Activated CD4-positive, alpha-beta T cell treated with anti-CD3 and anti-CD28 coated beads for 48 hours (primary cell): ENCODE measurements around the gene LIF.

Source experiments
- DNase-seq: peaks from one replicate; pipeline ENCODE4 v3.0.0-alpha.2; 2020

Gene LIF

DNA sequence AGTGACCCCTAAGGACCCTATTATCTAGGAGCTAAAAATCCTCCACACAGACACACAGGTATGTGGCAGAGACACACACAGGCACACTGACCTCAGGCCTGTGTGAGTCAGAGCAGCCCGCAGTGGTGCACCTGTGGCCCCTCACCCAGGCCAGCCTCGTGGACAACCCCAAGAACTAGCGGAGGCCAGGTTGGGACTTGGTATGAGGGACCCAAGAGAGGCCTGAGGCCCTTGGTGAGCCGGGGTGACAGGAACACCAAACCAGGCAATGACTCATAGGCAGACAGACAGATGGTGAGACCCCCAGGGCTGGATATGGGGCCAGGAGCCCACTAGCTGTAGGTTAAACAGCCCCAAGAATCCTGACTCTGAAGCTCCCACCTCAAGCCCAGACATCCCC is 36.8 kb upstream of the LIF start:
- no peak for DNase-seq

DNA sequence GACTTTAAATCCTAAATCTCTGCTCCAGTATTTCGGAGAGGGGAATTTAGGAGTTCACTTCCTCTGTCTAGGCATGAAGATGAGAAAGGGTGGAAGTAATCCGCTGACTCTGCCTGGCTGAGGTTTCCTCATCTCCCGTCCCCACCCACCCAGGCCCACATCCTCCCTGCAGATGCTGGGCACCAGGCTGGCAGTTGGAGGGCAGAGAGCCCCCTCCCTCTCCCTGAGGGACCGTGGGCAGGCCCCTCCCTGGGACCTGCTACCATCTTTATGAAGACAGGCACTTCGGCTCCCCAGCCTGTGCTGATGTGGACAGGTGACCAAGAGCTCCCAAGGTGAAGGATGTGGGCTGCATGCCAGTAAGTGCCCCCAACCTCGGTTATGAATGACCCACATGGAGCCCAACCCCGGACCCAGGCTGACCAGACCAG is 36.1 kb upstream of the LIF start:
- no peak for DNase-seq

DNA sequence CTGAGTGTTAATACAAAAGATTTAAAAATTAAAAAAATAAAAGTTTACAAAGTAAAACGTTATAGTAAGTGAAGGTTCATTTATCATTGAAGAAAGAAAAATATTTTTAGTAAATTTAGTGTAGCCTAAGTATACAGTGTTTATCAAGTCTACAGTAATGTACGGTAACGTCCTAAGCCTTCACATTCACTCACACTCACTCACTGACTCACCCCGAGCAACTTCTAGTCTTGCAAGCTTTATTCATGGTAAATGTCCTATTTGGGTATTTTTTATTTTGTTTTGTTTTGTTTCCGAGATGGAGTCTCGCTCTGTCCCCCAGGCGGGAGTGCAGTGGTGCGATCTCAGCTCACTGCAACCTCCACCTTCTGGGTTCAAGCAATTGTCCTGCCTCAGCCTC is 33.9 kb upstream of the LIF start:
- DNase-seq: no peak

DNA sequence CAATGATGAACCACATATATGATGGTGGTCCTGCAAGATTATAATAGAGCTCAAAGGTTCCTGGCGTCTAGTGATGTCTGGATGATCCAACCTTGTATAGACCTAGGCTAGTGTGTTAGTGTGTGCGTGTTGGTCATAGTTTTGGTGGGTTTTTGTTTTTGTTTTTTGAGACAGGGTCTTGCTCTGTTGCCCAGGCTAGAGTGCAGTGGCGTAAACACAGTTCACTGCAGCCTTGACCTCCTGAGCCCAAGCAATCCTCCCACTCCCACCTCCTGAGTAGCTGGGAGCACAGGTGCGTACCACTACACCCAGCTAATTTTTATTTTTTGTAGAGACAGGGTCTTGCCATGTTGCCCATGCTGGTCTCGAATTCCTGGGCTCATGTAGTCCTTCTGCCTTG is 33.4 kb upstream of the LIF start:
- DNase-seq: no peak

DNA sequence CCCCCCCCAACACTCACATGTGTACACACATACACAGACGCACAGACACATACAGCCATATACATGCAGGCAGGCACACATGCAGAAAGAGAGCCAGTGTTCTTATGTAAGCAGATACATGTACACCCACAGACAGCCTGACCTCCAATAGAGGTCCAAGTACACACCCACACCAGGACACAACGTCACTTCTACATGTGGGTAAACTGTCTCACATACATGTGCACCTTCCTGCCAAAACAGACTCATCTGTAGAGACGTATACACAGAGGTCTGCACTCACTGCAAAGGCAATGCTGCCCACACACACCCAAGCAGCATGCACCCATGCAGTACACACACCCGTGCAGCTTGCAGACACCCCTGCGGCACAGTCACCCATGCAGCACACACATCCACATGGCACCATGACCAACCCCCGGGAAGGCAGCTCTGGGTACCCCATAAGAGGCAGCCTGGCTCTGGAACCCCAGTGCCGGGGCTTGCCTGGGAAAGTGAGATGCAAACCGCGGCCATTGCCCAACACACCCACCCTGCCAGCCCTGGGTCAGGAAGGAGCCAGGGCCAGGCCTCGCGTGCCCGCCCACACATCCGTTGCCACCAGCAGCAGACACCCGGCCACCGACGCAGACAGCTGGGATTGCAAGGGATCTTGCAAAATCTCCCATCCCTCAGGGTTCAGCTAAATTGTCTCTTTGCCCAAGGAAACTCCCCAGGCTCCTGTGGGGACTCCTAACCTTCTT is 32.7 kb upstream of the LIF start:
- DNase-seq: no peak

DNA sequence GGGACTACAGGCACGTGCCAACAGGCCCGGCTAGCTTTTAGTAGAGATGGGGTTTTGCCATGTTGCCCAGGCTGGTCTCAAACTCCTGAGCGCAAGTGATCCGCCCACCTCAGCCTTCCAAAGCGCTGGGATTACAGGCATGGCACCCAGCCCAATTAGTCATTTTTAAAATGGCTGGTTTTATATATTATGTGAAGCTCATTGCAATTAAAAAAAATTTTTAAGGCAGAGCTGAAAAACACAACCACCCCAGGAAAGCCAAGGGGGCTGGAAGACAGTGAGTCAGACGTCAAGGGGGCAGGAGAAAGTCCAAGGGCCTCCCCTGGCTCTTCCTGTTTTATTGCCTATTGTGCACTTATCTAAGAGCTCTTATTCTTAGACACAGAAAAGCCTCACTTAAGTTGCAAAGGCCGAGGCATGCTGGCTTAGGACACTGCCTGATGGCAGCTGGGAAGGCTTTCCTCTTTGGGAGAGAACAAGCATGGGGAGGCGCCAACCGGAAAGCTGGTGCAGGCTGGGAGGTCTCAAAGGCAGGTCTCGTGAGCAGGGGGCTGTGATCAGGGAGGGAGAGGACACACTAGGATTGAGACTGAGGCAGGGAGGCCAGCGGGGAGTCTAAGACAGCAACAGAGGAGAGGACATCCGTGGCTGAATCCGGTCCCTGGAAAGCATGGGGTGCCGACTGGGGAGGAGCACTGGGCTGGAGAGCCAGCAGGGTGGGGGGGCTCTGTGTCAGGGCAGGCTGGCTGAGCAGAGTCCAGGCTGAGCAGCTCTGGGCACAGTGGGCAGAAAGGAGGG is 31.2 kb upstream of the LIF start:
- DNase-seq: no peak

DNA sequence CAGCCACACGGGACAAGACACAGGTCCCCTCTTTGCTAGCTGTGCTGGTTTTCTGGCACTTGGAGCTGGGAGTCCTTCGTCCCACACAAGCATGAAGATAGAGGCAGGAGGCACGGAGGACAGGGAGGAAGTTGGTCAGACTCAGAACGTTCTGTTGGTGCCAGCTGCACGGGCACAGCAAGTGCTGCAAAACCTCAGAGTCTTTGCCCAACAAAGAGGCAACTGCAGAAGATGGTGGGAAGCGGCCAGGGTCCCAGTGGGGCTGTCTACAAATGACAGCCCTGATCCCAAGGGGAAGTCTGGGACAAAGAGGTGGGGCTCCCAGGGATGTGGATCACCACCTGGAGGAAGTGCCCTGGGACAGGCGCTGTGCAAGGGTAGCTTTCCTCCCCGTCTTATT is 29.5 kb upstream of the LIF start:
- no peak for DNase-seq

DNA sequence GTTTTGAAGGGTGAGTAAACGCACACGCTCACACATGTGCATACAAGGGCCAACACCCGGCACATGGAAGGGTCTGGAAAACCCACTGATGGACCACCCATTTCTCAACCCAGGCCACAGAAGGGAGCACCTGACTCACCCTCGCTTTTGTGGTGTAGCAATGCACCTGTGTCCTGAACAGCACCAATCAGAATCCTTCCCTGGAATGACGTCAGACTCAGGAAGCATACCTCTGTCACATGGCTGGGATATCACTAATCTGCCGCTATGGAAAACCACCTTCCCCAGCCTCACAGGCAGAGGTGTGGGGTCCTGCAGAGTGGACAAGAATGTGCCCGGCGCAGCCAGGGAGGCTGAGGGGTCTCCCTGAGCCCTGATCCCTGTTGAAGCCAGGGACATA is 29.1 kb upstream of the LIF start:
- DNase-seq: peak; percentile 22

DNA sequence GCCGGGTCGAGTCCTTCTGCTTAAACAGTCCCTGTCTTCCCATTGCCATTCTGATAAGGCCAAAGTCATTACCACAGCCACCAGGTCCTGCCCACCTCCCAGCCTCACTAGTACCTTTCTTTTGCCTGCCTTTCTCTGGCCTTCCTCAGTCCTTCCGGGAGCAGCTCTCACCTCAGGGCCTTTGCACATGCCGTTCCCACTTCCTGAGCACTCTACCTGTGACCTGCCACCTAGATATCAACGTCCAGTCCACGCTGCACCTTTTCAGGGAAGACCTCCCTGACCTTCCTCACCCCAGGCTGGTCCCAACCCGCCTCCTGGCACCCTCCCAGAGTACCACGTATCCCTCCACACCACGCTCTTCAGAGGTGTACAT is 27.9 kb upstream of the LIF start:
- DNase-seq: no peak

DNA sequence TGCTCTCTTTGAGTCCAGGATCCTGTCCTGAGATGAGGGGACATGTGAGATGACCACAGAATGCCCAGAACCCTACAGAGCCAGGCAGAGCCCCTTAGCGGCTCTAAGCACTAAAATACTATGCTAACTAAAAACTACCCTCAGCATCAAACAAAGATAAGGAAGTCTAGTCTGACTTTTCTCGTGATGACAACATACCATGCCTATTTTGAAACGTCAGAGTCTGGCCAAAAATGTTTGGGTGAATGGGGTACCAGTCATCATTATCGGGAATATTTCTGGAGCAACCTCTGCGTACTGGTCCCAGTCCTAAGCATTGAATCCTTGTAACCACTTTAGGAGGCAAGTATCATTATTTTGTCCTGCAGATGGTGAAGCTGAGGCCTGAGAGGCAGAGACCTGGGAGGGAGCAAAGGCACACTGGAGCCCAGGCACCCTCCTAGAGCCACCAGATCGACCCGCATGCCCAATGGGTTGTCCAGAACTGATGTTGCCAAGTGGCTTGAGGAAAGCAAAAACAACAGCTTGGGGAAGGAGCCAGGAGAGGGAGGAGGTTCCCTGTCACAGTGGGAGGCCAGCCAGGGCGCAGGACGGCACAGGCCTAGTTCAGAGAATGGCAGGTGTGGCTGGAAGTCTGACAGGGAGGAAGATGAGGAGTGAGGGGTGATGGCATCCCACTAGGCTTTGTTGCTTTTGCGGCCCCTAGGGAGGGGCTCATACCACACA is 27.3 kb upstream of the LIF start:
- DNase-seq: no peak

DNA sequence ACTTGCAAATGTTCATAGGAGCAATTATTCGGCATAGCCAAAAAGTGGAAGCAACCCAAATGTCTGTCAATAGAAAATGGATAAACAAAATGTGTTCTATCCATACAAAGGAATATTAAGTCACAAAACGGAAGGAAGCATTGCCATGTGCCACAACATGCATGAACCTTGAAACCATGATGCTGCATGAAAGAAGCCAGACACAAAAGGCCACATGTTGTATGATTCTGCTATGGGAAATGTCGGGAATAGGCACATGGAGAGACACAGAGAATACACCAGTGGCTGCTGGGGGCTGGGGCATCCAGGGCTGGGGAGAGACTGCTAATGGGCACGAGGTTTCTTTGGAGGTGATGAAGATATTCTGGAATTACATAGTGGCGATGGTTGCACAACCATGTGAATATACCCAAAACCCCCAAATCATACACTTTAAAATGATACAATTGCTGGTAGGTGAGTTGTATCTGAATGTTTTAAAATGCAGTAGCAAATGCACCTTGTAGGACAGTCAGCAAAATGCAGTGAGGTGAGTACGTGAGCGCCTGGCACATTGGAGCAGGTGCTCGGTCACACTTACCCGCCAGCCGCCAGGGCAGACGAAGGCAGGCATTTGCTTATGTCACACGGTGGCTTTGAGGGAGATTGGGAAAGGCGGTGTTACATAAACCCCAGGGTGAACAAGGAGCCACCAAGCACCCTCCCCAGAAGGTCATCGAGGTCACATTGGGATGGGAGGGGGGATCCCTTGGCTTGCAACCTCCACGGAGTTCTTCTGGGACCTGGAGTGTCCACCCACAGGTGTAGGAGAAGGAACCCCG is 26.4 kb upstream of the LIF start:
- no peak for DNase-seq

DNA sequence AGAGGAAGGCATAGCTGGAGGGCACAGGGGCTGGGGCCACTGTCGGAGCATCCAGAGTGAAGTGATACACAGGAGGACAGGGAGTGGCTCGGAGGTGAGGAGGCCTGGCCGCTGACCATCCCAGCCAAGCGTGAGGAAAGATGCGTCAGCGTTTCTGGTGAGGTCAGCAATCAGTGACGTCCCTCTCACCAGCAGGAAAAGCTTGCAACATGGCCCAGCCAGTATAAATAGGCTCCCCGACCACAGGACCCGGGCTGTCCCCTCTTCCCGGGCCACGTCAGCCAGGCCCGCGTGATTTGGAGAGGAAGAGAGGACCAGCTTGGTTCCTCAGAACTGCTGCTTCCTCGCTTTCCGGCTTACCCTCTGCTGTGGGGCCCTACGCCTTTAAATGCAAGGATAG is 24.3 kb upstream of the LIF start:
- DNase-seq: no peak

DNA sequence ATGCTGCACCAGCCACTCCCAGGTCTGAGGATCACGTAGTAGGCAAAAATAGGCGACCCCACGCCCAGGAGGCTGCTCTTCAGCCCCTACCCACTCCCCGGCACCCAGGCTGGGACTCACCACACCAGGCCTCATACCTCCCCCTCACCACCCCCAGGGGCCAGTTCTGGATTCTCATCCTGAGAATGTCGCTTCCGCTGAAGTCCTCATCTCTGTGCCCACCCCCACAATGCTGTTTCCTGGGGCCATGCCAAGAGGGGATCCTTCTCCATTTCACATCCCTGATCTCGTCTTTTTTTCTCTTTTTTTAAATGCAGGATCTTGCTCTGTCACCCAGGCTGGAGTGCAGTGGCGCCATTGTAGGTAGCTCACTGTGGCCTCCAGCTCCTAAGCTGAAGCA is 21.8 kb upstream of the LIF start:
- DNase-seq: no peak

DNA sequence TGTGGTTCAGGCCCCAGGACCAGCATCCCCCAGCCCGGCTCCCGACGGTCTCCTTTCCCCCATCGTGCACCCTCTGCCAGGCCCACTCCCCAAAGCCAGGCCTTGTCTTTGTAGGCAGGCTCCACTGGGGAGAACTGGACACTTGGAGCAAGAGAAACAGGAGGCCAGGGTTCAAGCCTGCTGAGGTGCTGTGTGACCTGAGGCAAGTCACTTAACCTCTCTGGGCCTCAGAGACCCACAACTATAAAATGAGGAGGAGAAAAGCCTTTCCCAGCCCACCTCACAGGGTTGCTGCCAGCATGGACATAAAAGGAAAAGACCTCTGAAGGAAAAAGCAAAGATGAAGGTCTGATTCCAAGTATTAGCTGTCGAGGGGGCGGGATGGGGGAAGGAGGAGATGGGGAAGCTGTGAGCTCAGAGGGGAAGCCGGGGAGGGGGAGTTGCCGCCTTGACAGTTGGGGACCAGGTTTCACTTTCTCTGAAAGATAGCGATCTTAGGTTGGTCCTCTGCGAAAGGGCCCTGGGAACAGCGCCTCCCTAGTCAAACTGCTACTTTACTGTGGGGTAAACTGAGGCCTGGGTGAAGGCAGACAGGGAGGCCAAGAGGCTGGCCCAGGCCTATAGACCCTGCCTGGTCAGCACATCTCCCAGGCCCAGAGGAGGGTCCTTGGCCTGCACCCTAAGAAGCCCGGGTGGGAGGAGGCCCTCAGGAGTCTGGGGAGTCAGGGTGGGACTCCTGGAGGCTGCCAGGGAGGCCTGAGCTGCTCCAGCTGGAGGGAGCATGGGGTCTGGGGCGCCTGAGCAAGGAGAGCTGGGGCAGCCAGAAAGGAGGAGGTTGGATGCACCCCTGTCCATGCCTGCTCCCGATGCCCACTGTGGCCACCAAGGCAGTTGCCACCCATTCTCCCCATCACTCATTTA is 21.1 kb upstream of the LIF start:
- DNase-seq: peak; percentile 63

DNA sequence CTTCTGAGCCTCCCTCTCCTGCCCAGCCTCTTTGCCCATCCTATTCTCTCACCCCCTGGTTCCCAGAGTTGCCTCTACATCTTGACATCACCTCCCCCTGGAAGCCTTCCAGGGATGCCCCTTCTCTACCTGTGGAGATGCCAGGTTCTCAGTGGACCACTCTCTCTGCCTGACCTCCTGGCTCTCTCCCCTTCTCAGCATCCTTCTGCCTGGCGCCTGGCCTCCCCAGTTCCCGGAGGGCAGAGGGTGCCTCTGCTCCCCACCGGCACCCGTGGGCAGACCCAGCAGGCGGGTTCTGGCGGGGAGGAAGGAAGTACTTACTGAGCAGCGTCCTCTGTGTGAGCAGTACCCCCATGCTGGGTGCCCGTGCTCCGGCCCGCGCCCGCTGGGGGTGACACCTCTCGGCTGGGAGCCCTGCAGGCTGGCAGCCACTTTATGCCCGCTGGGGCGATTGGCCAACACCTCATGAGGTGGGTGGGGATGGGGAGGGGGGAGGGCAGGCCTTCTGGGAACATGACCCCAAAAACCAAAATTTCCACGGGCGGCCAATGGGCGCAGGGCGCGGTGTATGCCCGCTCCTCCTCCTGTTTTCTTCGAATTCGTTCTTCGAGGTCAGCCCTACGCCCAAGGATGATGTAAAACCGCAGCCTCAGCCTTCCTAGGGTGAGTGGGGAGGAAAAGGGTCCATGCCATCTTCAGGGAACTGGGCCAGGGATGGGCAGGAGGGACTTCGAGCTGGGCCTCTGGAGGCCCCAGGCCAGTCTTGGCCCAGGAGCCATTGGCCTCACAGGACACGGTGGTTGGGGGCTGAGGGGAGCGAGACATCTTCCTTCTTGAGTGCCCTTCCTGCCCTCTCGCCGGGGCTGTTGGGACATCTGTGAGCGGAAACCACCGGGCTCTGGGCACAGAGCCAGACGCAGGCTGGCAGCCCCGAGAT is 20.2 kb upstream of the LIF start, which contains the start of gene OSM:
TSS of gene OSM (minus strand) at position 407 of the 937 bp plus-strand sequence. CDS start at position 355, 52 bp downstream.
- peak; percentile 83 for DNase-seq

DNA sequence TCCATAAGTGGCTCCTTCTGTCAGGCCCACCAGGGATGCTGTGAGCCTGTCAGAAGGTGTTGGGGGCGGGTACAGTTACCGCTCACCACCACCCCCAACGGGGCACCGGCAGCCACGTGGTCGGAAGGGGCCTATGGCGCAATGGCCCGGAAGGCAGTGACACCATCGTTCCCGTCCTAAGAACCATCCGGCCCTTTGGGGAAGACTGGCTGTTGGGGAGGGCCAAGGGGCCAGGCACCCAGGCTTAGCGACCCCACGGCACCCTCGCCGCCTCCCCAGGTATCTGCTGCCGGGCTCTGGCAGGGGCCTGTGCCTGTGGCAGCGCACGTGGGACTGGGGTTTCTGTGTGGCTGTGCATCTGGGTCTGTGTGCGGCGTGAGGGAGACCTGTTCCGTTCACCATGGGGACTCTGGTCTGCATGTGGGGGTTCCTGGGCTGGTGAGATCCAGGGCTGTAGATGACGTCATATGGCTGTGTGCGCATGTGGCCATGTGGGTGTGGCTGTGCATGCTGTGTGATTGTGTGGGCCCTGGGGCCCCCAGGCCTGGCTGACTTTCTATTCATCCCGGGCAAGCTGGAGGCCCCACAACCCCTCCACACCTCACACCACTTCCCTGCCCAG is 19.4 kb upstream of the LIF start:
- DNase-seq: peak; percentile 91

DNA sequence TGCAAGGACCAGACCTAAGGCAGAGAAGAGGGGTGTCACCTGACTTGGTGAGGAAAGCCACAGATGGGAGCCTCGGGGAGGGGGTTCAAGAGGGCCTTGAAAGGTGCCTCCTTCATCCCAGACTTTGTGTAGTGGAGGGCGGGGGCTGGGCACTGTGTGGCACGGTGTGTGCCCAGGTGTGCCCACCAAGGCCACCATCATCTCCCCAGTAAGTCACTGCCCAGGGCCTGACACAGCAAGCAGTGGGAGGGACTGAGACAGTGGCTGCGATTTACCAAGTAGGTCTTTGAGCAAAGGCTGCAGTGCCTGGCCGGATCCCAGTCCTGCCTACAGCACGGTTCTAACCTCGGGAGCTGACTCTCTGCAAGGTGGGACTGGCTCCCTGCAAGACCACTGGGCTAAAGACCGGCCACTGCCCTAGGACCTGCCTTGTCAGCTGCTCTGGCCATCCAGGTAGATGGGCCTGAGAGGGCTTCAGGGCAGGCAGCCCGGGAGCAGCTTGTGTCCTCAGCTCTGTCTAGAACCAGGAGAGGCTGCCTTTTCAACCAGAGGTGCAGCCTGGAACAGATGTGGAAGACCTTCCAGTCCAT is 18.7 kb upstream of the LIF start:
- no peak for DNase-seq

DNA sequence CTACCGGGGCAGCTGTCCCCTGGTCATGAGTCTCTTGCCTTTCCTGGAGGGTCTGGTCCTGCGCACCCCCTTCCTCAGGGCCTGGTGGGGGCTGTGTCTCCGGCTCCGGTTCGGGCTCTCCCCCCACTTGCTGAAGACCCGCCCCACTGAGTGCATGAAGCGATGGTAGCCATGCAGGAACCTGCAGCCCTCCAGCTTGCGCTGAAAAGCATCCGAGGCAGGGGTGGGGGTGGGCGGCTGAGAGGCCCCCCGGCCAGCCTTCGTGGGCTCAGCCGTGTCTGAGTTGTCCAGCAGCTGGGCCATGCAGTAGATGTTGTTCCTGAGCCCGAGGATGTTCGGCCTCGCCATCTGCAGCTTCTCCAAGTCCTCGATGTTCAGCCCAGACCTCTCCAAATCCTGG is 17.3 kb upstream of the LIF start:
- DNase-seq: no peak

DNA sequence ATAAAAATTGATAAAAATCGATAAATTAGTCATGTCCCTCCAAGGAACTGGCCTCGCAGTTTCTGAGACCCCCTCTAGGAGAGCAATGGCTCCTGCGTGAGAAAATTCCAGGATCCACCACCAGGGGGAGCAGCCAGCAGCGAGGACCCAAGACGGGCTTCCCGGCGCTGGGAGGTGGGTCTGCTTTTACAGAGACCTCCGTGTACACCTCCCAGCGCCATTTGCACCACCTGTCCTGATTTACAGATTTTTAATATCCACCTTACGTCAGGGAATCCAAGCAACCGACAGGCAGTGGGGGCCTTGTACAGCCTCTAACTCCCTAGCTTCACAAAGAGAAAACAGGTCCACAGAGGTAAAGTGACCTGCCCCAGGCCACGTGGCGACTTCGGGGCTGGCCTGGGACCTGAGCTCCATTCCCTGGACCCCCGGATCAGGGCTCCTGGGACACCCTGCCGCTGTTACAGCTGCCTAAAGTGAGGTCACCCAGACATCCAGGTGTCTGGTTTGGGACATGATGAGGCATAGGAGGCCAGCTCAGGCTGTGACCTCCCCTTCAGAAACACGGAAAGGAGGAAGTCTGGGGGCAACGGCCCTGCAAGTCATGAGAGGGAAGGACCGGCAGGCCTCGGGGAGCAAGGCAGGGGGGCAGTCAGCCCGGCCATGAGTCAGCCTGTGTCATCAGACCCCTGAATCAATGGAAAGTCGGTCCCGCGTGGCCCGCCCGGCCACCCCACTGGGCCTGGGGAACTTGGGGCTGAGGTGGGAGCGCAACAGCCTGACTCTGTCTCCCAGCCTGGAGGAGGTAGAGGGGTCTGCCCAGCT is 16.6 kb upstream of the LIF start:
- DNase-seq: peak; percentile 88
